NCI-H2081 treated with DMSO at 0.1 percent for 48 hours (cell line): ENCODE results near the gene MED13.
"Not testable (repeated sequence)": the region's sequence is repeated elsewhere in the genome, so short reads cannot be mapped to it uniquely, and the experiment has no call there.

Experiments
- DNase-seq: peaks from one replicate; lab custom pipeline; 2025; lab: John Stamatoyannopoulos, UW

The MED13 gene

GRCh38 chr17:62058611-62059010 lies 6.5 kb downstream of the MED13 start:
- DNase-seq: no peak

- DNase-seq: no peak
These were observed 7.4 kb downstream of the MED13 start for GRCh38 chr17:62057696-62058095.

GRCh38 chr17:62052765-62053338 lies 12.2 kb downstream of the MED13 start:
- no peak for DNase-seq

GRCh38 chr17:62051053-62051452 lies 14.0 kb downstream of the MED13 start:
- no peak for DNase-seq

GRCh38 chr17:62049299-62049698 lies 15.8 kb downstream of the MED13 start:
- DNase-seq: no peak

GRCh38 chr17:62048262-62048661 lies 16.8 kb downstream of the MED13 start:
- no peak for DNase-seq

GRCh38 chr17:62045517-62045916 lies 19.6 kb downstream of the MED13 start:
- no peak for DNase-seq

GRCh38 chr17:62045109-62045508 lies 20.0 kb downstream of the MED13 start:
- DNase-seq: no peak

- DNase-seq: no peak
These were observed 21.5 kb downstream of the MED13 start for GRCh38 chr17:62043602-62044001.

- no peak for DNase-seq
These were observed 21.9 kb downstream of the MED13 start for GRCh38 chr17:62043140-62043539.

- DNase-seq: no peak
These were observed 26.8 kb downstream of the MED13 start for GRCh38 chr17:62038248-62038647.

GRCh38 chr17:62033317-62033716 lies 31.8 kb downstream of the MED13 start:
- DNase-seq: no peak

GRCh38 chr17:62032480-62032879 lies 32.6 kb downstream of the MED13 start:
- DNase-seq: no peak

GRCh38 chr17:62030264-62030663 lies 34.8 kb downstream of the MED13 start:
- DNase-seq: no peak

- DNase-seq: no peak
These were observed 40.2 kb downstream of the MED13 start for GRCh38 chr17:62024866-62025265.

- no peak for DNase-seq
These were observed 47.2 kb downstream of the MED13 start for GRCh38 chr17:62017912-62018311.

- DNase-seq: no peak
These were observed 47.6 kb downstream of the MED13 start for GRCh38 chr17:62017496-62017895.

- DNase-seq: no peak
These were observed 50.6 kb downstream of the MED13 start for GRCh38 chr17:62014526-62014925.

GRCh38 chr17:62009220-62009619 lies 55.9 kb downstream of the MED13 start:
- DNase-seq: no peak

GRCh38 chr17:62008294-62008693 lies 56.8 kb downstream of the MED13 start:
- DNase-seq: no peak

- DNase-seq: no peak
These were observed 60.7 kb downstream of the MED13 start for GRCh38 chr17:62004388-62004787.

GRCh38 chr17:62003141-62003540 lies 61.9 kb downstream of the MED13 start:
- not testable (repeated sequence) for DNase-seq

GRCh38 chr17:62001105-62001504 lies 64.0 kb downstream of the MED13 start:
- no peak for DNase-seq

GRCh38 chr17:62000186-62000585 lies 64.9 kb downstream of the MED13 start:
- no peak for DNase-seq

- not testable (repeated sequence) for DNase-seq
These were observed 66.5 kb downstream of the MED13 start for GRCh38 chr17:61998534-61998933.
